NCI-H187 (cell line): ENCODE measurements around the gene SPO11.

Experiments
- DNase-seq, 2 experiments: peaks; one replicate each; lab custom pipeline; 2025; lab: John Stamatoyannopoulos, UW

SPO11 gene

DNA sequence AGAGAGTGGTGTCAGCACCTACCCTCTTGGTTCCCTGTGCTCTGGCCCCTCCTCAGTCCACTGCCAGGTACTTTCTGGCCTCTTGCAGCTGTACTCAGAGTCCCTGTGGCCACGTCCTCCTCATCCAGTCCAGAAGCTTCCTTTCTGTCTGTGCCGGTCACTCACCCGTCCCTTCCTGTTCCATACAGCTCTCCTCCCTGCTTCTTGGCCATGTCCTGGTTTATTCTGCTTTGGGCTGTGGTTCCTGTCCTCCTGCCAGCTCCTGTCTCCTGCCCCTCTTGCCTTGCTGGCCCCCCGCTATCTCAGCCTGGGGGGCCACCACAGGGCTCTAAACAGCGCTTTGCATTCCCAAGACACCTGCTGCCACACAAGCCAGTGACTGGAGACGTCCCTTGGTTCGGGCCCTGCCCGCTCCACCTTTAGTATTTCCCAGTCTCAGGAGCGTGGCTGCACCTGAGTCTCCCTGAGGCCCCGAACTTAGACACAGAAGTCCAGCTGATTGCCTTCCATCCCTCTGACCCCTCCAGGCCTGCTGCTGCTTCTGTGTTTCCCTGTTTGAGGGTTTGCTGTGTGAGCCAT lies 46.1 kb downstream of the SPO11 start:
- DNase-seq: no peak

- no peak for DNase-seq
Observed at GRCh38 chr20:57377350-57377749, 47.7 kb downstream of the SPO11 start.

- no peak for DNase-seq
Observed at GRCh38 chr20:57378107-57378506, 48.5 kb downstream of the SPO11 start.

GRCh38 chr20:57378646-57379262 lies 49.2 kb downstream of the SPO11 start:
- DNase-seq: no peak

- no peak for DNase-seq
Observed at GRCh38 chr20:57379263-57379647, 49.7 kb downstream of the SPO11 start.

GRCh38 chr20:57380081-57380750 lies 50.6 kb downstream of the SPO11 start:
- DNase-seq: no peak

- DNase-seq: peak; percentile 26 to 51
Observed at GRCh38 chr20:57381596-57382503, 52.2 kb downstream of the SPO11 start.

GRCh38 chr20:57382516-57382915 lies 52.9 kb downstream of the SPO11 start:
- DNase-seq: no peak

- no peak for DNase-seq
Observed at GRCh38 chr20:57383447-57384347, 54.1 kb downstream of the SPO11 start.

GRCh38 chr20:57384486-57384885 lies 54.9 kb downstream of the SPO11 start:
- no peak for DNase-seq

DNA sequence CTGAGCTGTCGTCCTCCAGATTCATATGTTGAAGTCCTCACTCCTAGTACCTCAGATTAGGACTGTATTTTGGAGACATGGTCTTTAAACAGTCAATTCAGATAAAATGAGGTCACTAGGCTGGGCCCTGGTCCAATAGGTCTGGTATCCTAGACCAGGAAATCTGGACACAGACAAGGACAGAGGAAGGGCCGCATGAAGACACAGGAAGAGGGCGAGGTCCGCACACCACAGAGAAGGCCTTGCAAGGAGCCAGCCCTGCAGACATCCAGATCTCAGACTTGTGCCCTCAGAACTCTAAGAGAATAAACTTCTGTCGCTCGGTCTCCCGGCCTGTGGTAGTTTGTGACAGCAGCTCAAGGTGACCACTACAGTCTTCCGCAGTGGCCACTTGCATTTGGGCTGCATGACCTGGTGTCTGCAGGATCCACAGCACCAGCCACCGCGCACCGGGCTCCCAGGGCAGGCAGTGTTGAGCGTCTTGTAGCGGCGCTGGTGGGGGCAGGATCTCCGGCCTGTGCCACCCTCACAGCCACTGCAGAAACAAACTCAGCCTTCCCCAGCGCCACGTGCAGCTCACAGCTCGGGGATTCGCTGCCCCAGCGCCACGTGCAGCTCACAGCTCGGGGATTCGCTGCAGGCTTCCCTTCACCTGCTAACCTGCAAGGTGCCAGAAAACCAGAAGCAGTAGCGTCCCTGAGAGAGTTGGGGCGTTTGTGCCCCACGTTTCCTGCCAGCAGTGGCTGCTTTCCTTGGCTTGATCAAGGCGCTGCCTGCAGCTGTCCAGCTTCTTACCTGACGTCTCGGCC lies 55.6 kb downstream of the SPO11 start:
- DNase-seq: no peak

- no peak for DNase-seq
Observed at GRCh38 chr20:57385940-57386339, 56.3 kb downstream of the SPO11 start.

DNA sequence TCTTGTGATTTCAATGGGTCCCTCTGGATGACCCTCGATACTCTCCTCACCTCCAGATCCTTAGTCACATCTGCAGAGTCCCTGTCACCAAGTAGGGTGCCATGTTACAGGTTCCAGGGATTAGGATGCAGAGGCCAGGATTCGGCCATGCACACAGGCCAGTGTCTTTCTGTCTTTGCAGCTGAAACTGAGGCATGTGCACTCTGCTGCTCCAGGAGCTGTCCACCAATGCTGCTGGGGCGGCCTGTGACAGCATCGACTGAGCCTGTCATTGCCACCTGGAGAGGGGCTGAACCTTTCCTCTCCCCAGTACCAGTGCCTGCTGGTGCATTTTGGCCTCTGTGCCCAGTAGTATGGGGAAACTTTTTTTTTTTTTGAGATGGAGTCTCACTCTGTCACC lies 57.2 kb downstream of the SPO11 start:
- DNase-seq: no peak

DNA sequence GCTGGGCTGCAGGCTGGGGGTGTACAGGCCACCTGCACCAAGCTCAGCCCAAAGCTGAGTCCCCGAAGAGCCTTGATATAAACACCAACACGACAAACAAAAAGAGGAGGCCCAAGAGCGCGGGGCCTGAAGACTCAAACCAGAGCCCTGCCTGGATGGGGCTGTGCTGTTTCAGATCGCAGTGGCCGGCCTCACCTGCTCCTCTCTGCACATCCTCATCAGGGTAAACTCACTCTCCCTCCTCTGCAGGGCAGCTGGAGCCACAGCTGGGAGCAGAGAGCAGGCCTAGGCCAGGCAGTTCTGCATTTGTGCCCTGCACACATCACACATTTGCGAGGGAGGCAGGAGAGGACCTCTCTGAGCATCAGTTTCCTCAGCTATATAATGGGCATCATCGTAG lies 57.9 kb downstream of the SPO11 start:
- no peak for DNase-seq

- no peak for DNase-seq
Observed at GRCh38 chr20:57387945-57388371, 58.4 kb downstream of the SPO11 start.

- peak in 1 of 2 experiments; percentile 49 for DNase-seq
Observed at GRCh38 chr20:57388953-57389694, 59.5 kb downstream of the SPO11 start.

DNA sequence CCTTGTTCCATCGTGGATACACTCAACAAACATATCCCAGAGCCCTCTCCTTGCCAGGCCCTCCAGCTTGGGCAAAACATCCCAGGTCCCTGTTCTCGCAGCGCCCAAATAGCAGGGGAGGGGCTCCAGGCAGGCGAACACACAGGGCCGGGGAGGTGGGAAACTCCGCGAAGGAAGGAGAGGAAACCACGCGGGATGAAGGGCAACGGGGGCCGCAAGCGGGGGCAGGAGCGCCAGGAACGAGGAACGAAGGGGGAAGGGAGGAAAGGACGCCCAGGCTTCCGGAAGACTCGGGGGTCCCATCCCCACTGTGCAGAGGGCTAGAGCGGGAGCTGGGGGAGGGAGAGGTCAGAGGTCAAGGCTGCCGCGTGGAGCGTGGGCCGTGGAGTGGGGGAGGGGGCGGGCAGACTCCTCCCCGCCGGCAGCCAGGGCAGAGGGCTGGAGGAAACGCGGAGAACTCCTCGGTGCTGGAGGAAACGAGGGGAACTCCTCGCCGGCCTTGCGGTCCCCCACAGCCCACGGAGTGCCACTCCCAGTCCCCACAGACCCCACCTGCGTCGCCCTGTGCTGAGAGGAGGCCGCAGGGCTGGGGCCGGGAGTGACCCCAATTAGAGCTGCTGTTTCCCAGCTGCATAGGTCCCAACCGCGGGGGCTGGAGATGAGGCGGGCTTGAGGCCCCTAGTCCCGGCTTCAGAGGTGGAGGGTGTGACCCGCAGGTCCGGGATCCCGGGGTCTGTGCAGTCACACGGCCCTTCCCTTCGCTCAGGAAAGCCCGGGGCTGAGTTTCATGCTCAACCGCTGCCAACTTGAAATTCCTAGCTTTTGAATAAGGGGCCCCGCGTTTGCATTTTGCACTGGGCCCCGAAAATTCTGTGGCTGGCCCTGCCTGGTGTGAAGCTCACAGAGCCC lies 60.3 kb downstream of the SPO11 start:
- no peak for DNase-seq

GRCh38 chr20:57390604-57391438 lies 61.2 kb downstream of the SPO11 start, which contains the start of gene RBM38:
Gene RBM38, plus strand, starts transcription at chr20:57391396. Its CDS starts 186 bp downstream, at chr20:57391582.
- peak; percentile 23 to 46 for DNase-seq
